D721Med (cell line): ENCODE data around the gene PAPPA.

Source experiments
- DNase-seq: peaks from one replicate; pipeline ENCODE4 v3.0.0; 2011; ENCODE audit warnings: low spot score; ENCODE audit not compliant: insufficient read length
- FAIRE-seq: peaks from 2 replicates; lab custom pipeline; 2011; peaks lifted over from hg19 to GRCh38; lab: Jason Lieb, UNC
- CTCF ChIP-seq: IDR thresholded peaks from 2 replicates; pipeline ENCODE4 v1.5.1; 2012; ENCODE audit warnings: mild to moderate bottlenecking, control low read depth; ENCODE audit not compliant: insufficient read depth; ENCODE audit errors: missing control alignments

Gene PAPPA

DNA sequence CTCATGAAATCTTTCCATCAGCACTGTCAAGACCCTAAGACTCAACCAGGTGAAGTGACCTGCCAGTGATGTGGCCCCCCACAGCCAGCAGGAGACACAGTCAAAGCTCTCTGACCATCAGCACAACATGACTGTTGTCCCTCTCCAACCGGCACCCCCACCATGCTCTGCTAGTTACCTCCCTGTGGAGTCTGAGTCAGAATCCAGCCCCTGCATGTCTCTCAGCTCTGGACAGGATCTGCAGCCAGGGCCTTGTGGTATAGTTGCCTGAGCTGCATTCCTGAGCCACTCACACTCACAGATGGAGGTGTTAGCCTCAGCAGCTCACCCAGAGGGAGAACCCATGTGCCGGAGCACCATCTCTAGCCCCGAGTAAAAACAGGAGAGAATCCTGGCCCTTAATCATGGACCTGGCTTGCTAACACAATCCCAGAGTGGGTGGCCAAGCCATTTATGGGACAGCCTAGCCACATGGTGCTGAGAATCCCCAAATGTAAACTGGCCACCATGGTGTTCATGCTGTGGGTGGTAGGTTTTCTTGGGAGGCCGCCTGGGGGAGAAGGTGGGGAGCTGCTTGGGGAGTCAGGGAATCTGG is 237.8 kb downstream of the PAPPA start:
- DNase-seq (no peak), FAIRE-seq (no peak)
- TF ChIP-seq CTCF, result no peak

DNA sequence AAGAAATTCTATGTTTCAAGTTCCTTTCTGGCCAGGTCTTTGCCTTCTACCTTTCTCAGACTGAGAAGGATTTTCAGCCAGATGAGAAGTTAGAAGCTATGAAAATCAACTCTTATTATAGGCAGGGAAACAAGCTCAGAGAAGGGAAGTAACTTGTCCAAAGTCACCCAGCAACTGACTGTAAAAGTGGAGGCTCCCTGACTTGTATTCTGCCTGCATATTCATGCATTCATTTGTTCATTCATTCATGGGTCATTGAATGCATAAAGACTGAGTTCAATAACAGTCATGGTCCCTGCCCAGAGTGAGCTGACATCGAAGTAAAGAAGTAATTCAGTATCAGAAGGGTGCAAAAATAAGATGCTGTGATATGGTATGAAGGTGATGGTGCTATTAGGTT is 239.6 kb downstream of the PAPPA start:
- no peak for TF ChIP-seq CTCF
- DNase-seq, result no peak
- FAIRE-seq, result no peak

DNA sequence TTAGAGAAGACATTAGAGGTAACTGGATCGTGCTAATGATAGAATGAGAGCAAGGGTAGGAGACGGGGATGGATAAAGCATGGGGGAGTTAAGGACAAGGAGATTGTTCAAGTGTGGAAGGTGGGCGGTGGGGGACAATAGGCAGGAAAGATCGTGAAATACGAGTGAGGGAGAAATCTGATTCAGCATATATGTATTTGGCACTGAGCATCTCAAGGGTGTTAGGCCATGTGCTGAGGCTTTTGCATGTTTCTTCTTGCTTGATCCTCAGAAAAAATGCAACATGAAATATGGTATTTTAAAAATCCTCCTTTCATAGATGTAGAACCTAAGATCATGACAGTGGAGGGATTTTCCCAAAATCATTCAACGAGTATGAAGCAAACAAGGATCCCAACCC is 240.5 kb downstream of the PAPPA start:
- DNase-seq (no peak), FAIRE-seq (no peak)
- no peak for TF ChIP-seq CTCF

- FAIRE-seq (no peak), DNase-seq (no peak)
- no peak for TF ChIP-seq CTCF
These were observed 241.5 kb downstream of the PAPPA start for GRCh38 chr9:116394894-116395698.

DNA sequence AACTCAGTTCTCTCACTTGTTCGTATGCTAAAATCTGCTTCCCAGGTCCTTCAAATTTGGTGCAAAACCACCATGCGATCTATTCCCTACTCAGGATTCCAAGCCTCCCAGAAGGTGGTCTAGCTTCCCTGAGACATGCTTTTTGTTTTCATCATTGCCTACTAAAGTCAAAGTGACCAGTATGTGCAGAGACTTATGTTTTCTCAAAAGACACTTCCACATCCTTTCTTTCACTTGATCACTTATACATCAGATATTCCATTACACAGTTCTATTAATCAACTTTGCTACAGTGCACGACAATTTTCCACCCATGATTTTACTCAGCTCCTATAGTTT is 242.1 kb downstream of the PAPPA start:
- TF ChIP-seq CTCF, result no peak
- no peak for DNase-seq
- no peak for FAIRE-seq

DNA sequence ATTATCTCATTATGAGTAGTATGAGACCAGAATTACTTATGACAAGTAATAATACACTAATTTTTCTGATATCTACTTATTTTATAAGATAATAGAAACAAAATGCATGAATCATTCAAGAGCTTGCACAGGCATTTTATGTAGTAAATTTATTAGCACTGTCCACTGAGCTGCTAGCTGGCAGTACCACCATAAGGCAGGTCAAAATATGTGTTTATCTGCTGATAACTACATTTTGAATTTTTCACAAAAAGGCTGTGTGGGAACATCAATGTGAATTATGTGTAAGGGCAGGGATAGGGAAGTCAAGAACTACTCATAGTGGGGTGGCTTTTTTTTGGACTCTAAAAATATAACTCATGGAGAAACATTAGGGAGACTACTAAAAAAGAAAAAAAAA is 249.6 kb downstream of the PAPPA start:
- FAIRE-seq (no peak), DNase-seq (no peak)
- no peak for TF ChIP-seq CTCF

- no peak for FAIRE-seq
- TF ChIP-seq CTCF, result no peak
These were observed 250.6 kb downstream of the PAPPA start for GRCh38 chr9:116404228-116404627.

More at GRCh38 chr9:116404228-116404627, 250.6 kb downstream of the PAPPA start:
- no peak for DNase-seq
